GM12875 (cell line): ENCODE data around the gene MAP3K7.

Experiments used
- H3K4me3 ChIP-seq: one replicate; pipeline ENCODE4 v1.5.1; 2011; ENCODE audit warnings: low read depth, low read length, control low read depth
- CTCF ChIP-seq: IDR thresholded peaks from 2 replicates; pipeline ENCODE4 v1.5.1; 2011; ENCODE audit warnings: low read depth, mild to moderate bottlenecking, control low read depth, inconsistent platforms, low read length, moderate library complexity, borderline replicate concordance; ENCODE audit not compliant: insufficient read depth

The MAP3K7 gene

GRCh38 chr6:90595854-90596253 lies 9.0 kb upstream of the MAP3K7 start:
- no peak overlapping the region for H3K4me3 ChIP-seq
- TF ChIP-seq CTCF: no peak

DNA sequence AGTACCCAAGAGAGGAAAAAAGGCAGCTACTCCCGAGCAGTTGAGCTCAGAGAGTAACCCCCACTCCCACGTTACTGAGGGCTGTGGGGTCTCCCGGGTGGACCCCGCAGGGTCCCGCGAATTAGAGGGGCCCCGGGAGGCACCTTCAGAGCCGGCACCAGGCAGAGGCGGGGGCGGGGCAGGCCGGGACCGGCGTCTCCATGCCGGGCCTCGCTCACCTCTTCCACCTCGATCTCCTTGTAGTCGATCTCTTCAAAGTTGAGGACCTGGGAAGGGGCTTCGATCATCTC lies 381 bp downstream of the MAP3K7 start:
- peak overlapping the region; percentile 85 for H3K4me3 ChIP-seq
- no peak for TF ChIP-seq CTCF

GRCh38 chr6:90584636-90585255 lies 2.1 kb downstream of the MAP3K7 start:
- TF ChIP-seq CTCF: no peak
- no peak overlapping the region for H3K4me3 ChIP-seq

DNA sequence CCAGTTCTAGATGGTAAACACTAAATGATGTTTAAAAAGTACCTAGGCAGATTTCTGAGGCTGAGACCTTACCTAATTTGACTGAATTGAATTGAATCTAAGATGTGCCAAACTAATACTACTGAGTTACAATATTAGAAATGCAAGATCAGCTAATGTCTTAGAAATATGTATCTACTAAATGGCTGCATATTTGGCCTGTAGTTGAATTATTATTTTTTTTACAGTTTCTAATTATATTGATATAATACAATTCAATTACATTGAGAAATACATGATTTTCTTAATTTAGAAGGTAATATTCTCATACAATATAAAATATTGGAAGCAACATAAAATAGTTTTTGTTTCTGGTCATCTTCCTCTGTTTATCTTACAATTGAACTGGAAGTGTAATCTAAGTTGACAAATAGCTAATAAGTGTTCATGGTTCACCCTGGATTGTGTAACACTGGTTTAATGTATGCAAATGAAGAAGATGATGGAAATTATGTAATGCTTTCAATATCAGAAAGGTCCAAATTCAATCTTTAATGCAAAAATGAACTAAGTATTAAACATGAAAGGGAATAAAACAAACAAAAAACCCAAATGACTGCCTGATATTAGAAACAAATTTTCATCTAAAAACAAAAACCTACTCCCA lies 2.9 kb downstream of the MAP3K7 start:
- H3K4me3 ChIP-seq: no peak overlapping the region
- no peak for TF ChIP-seq CTCF

GRCh38 chr6:90583179-90583835 lies 3.6 kb downstream of the MAP3K7 start:
- no peak for TF ChIP-seq CTCF

GRCh38 chr6:90581146-90581545 lies 5.7 kb downstream of the MAP3K7 start:
- H3K4me3 ChIP-seq: no peak overlapping the region
- no peak for TF ChIP-seq CTCF

More at GRCh38 chr6:90583179-90583835, 3.6 kb downstream of the MAP3K7 start:
- no peak overlapping the region for H3K4me3 ChIP-seq

- TF ChIP-seq CTCF: no peak
- H3K4me3 ChIP-seq: no peak overlapping the region
These were observed 7.8 kb downstream of the MAP3K7 start for GRCh38 chr6:90578894-90579549.
